ENCODE results near the gene CDH23.

- TF ChIP-seq, protein P1, sequence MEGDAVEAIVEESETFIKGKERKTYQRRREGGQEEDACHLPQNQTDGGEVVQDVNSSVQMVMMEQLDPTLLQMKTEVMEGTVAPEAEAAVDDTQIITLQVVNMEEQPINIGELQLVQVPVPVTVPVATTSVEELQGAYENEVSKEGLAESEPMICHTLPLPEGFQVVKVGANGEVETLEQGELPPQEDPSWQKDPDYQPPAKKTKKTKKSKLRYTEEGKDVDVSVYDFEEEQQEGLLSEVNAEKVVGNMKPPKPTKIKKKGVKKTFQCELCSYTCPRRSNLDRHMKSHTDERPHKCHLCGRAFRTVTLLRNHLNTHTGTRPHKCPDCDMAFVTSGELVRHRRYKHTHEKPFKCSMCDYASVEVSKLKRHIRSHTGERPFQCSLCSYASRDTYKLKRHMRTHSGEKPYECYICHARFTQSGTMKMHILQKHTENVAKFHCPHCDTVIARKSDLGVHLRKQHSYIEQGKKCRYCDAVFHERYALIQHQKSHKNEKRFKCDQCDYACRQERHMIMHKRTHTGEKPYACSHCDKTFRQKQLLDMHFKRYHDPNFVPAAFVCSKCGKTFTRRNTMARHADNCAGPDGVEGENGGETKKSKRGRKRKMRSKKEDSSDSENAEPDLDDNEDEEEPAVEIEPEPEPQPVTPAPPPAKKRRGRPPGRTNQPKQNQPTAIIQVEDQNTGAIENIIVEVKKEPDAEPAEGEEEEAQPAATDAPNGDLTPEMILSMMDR (IDR thresholded peaks at IDR 0.05): no peak
- TF ChIP-seq POLR2A (IDR thresholded peaks at IDR 0.05): no peak
Measured at GRCh38 chr10:71774916-71775702, 378.4 kb downstream of the CDH23 start.
